GM21717 (cell line): ENCODE results near the gene NME5.
A peak's percentile ranks its signal among the peaks of the same experiment; 100 is the strongest.
"Not testable (repeated sequence)": the region's sequence is repeated elsewhere in the genome, so short reads cannot be mapped to it uniquely, and the experiment has no call there.

Source experiments
- ATAC-seq: cut with Tn5 transposase; IDR thresholded peaks from one replicate; pipeline ENCODE4 v1.9.1; 2021; ENCODE audit warnings: mild to moderate bottlenecking, moderate library complexity; ENCODE audit not compliant: unreplicated experiment

NME5 gene

GRCh38 chr5:138138949-138139780 is at the start of gene NME5:
Gene NME5, minus strand, starts transcription at chr5:138139428. Its CDS starts 648 bp downstream, at chr5:138138780.
- ATAC-seq: no peak

GRCh38 chr5:138188626-138189025 is 49.4 kb upstream of the NME5 start:
- no peak for ATAC-seq

- ATAC-seq: no peak
These were observed 46.8 kb upstream of the NME5 start for GRCh38 chr5:138186002-138186447.

- no peak for ATAC-seq
These were observed 43.6 kb upstream of the NME5 start for GRCh38 chr5:138182808-138183207.

- ATAC-seq: no peak
These were observed 41.6 kb upstream of the NME5 start for GRCh38 chr5:138180841-138181240.

- no peak for ATAC-seq
These were observed 41.1 kb upstream of the NME5 start for GRCh38 chr5:138180183-138180782.

- no peak for ATAC-seq
These were observed 40.1 kb upstream of the NME5 start for GRCh38 chr5:138179277-138179857.

GRCh38 chr5:138178516-138179276 is 39.5 kb upstream of the NME5 start, which contains the start of the genes BRD8 and KIF20A:
Gene BRD8, minus strand, starts transcription at chr5:138178630. Its CDS starts 16 bp downstream, at chr5:138178614.
Gene KIF20A, plus strand, starts transcription at chr5:138179112. Its CDS starts 569 bp downstream, at chr5:138179681.
- peak; percentile 82 for ATAC-seq

GRCh38 chr5:138177941-138178515 is 38.8 kb upstream of the NME5 start:
- no peak for ATAC-seq

- ATAC-seq: no peak
These were observed 31.1 kb upstream of the NME5 start for GRCh38 chr5:138170299-138170698.

GRCh38 chr5:138169124-138169523 is 29.9 kb upstream of the NME5 start:
- no peak for ATAC-seq

- no peak for ATAC-seq
These were observed 24.5 kb upstream of the NME5 start for GRCh38 chr5:138163721-138164120.

GRCh38 chr5:138160706-138161105 is 21.5 kb upstream of the NME5 start:
- ATAC-seq: no peak

GRCh38 chr5:138159666-138160065 is 20.4 kb upstream of the NME5 start:
- no peak for ATAC-seq

- ATAC-seq: no peak
These were observed 18.4 kb upstream of the NME5 start for GRCh38 chr5:138157626-138158025.

GRCh38 chr5:138155977-138156376 is 16.7 kb upstream of the NME5 start:
- not testable (repeated sequence) for ATAC-seq

GRCh38 chr5:138149530-138149929 is 10.3 kb upstream of the NME5 start:
- no peak for ATAC-seq

GRCh38 chr5:138148811-138149210 is 9.6 kb upstream of the NME5 start:
- no peak for ATAC-seq

GRCh38 chr5:138143578-138143977 is 4.3 kb upstream of the NME5 start:
- ATAC-seq: not testable (repeated sequence)

- no peak for ATAC-seq
These were observed 2.5 kb upstream of the NME5 start for GRCh38 chr5:138141734-138142133.

GRCh38 chr5:138140268-138140667 is 1.0 kb upstream of the NME5 start:
- no peak for ATAC-seq
